MCF 10A (cell line): ENCODE results near the gene DUSP28. TPM values are rescaled to one million over a fixed set of nuclear protein-coding genes. Genes with fewer than 3 reads are reported as not detected.

Source experiments
- BruUV-seq: library from RNA; stranded (reverse); fragments of 400-500 nt; replicated peaks from 2 replicates; lab custom pipeline; 2021; lab: Mats Ljungman, UMichigan
- CTCF ChIA-PET: fragments of 300-600 bp; sonication (Branson Sonifier 250); formaldehyde crosslinking; extraction: SDS; loops from one replicate; lab custom pipeline; 2021; ENCODE audit warnings: antibody characterized with exemption, inconsistent platforms; lab: Yijun Ruan, JAX
- POLR2A ChIA-PET: fragments of 300-600, 350-650 bp; sonication (Branson Sonifier 250); formaldehyde crosslinking; extraction: SDS; loops from one replicate; lab custom pipeline; 2020; ENCODE audit warnings: antibody characterized with exemption, inconsistent platforms; lab: Yijun Ruan, JAX
- DNase-seq: peaks from one replicate; pipeline ENCODE4 v3.0.0-alpha.2; 2018; ENCODE audit not compliant: unreplicated experiment
- H3K27ac Mint-ChIP-seq: one replicate; pipeline ENCODE4 v1.8.0; 2022; ENCODE audit warnings: mild to moderate bottlenecking, low read depth, mixed read lengths; ENCODE audit not compliant: unreplicated experiment
- H3K27me3 Mint-ChIP-seq: one replicate; pipeline ENCODE4 v1.8.0; 2022; ENCODE audit warnings: mixed read lengths; ENCODE audit not compliant: insufficient read depth, unreplicated experiment
- H3K36me3 Mint-ChIP-seq: one replicate; pipeline ENCODE4 v1.8.0; 2022; ENCODE audit warnings: mild to moderate bottlenecking, moderate library complexity, mixed read lengths; ENCODE audit not compliant: insufficient read depth, unreplicated experiment
- H3K4me1 Mint-ChIP-seq: one replicate; pipeline ENCODE4 v1.8.0; 2022; ENCODE audit warnings: mixed read lengths; ENCODE audit not compliant: insufficient read depth, unreplicated experiment
- H3K4me3 Mint-ChIP-seq: one replicate; pipeline ENCODE4 v1.8.0; 2022; ENCODE audit warnings: mild to moderate bottlenecking, moderate library complexity, mixed read lengths; ENCODE audit not compliant: unreplicated experiment
- H3K9me3 Mint-ChIP-seq: one replicate; pipeline ENCODE4 v1.8.0; 2022; ENCODE audit warnings: mixed read lengths; ENCODE audit not compliant: unreplicated experiment
- intact Hi-C: fragments of 100-400 bp; cut with micrococcal nuclease; formaldehyde crosslinking; loops from 2 replicates; pipeline ENCODE4 v1.14.1; 2022
- total RNA-seq: library from RNA; stranded (reverse); gene quantifications from 2 replicates; pipeline ENCODE4 v1.2.3, GENCODE V29; 2022
- TF ChIP-seq, protein P1 (sequence below): fragments of 200-600 bp; IDR thresholded peaks from one replicate; pipeline ENCODE4 v1.8.0; 2022; ENCODE audit warnings: antibody characterized with exemption, mild to moderate bottlenecking; ENCODE audit not compliant: unreplicated experiment

The DUSP28 gene
- total RNA-seq, 1 experiment from 2014 or later, result 5.2 TPM

DNA sequence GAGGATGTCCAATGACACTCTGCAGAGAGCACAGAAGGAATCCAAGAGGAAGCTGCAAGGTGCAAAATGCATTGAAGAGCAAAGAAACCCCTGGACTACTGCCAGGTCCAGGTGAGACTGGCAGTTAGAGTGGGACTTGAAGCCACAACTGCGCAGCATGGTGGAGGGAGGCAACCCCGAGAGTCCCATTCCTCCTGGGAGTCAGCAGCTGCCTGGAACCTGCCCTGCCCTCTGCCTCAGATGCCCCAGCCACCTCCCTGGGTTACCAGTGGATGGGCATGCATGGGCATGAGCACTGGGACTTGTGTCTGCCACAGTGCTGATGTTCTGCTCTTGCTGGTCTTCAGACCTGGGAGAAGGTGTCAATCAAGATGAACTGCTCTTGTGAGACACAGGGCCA, 45.5 kb upstream of the DUSP28 start:
- Mint-ChIP-seq H3K4me1 (peaks cover 12% of the 10 kb centered on the region), H3K27ac (peak overlapping the region; percentile 16), H3K36me3 (peaks cover 20% of the 10 kb centered on the region), H3K27me3 (no peaks in the 10 kb centered on the region), H3K4me3 (no peak overlapping the region), H3K9me3 (no peaks in the 10 kb centered on the region)
- no TSS peak for BruUV-seq
- TF ChIP-seq, protein P1, sequence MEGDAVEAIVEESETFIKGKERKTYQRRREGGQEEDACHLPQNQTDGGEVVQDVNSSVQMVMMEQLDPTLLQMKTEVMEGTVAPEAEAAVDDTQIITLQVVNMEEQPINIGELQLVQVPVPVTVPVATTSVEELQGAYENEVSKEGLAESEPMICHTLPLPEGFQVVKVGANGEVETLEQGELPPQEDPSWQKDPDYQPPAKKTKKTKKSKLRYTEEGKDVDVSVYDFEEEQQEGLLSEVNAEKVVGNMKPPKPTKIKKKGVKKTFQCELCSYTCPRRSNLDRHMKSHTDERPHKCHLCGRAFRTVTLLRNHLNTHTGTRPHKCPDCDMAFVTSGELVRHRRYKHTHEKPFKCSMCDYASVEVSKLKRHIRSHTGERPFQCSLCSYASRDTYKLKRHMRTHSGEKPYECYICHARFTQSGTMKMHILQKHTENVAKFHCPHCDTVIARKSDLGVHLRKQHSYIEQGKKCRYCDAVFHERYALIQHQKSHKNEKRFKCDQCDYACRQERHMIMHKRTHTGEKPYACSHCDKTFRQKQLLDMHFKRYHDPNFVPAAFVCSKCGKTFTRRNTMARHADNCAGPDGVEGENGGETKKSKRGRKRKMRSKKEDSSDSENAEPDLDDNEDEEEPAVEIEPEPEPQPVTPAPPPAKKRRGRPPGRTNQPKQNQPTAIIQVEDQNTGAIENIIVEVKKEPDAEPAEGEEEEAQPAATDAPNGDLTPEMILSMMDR, result no peak
- ChIA-PET CTCF (interaction anchor here (0.6 to 5.3 kb wide), 21 partner anchors 8 to 1897 kb away, joined by 3 to 63 read pairs (median 5); partner anchors contain the start of gene CAPN10), POLR2A (interaction anchor here (1.0 to 2.7 kb wide), 4 partner anchors 47 to 72 kb away, joined by 5 to 12 read pairs (median 8); partner anchors contain the start of gene CAPN10)
- intact Hi-C loops, result loop anchor here (1.0 to 5.0 kb wide), 2 partner anchors 53 to 326 kb away; partner anchors contain the start of gene RNPEPL1
- DNase-seq, result peak; percentile 7

DNA sequence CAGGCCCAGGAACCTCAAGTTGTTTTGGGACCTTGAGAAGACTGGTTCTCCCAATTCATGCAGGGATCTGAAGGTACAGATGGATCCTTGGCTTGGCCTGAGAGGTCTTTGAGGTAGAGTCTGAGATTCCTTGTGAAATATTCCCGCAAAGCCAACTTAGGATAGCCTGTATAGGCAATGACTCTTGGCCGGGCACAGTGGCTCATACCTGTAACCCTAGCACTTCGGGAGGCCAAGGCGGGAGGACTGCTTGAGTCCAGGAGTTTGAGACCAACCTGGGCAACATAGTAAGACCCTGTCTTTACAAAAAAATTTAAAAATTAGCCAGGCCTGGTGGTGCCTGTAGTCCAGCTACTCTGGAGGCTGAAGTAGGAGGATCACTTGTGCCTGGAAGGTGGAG, 42.8 kb upstream of the DUSP28 start:
- Mint-ChIP-seq H3K36me3 (peaks cover 24% of the 10 kb centered on the region), H3K27me3 (no peaks in the 10 kb centered on the region), H3K4me1 (peaks cover 12% of the 10 kb centered on the region), H3K4me3 (no peak overlapping the region), H3K27ac (no peak overlapping the region), H3K9me3 (no peaks in the 10 kb centered on the region)
- BruUV-seq, result no TSS peak
- intact Hi-C loops, result no loop called here
- TF ChIP-seq, protein P1, result no peak
- POLR2A ChIA-PET, result no interaction called here
- no peak for DNase-seq
- CTCF ChIA-PET, result interaction anchor here (0.6 to 1.2 kb wide), 4 partner anchors 48 to 397 kb away, joined by 3 read pairs; partner anchors contain the start of gene AQP12A

DNA sequence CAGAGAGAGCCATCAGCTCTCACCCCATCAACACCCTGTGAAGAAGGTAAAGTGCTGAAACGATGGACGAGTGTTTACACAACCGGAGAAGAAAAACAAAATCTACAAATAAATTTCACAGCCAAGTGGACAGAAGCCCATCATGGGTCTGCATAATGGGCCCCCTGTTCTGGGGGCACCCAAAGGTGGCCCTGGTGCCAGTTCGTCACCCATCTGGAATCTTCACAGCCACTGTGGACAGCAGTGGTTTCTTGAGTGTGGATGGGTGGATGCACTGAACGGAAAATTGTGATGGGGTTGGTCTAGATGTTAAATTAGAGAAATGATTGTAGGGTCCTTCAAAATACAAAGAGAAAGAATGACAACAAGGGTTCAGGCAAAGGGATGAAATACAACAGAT, 41.2 kb upstream of the DUSP28 start:
- intact Hi-C loops, result no loop called here
- H3K4me3 Mint-ChIP-seq, result no peak overlapping the region

DNA sequence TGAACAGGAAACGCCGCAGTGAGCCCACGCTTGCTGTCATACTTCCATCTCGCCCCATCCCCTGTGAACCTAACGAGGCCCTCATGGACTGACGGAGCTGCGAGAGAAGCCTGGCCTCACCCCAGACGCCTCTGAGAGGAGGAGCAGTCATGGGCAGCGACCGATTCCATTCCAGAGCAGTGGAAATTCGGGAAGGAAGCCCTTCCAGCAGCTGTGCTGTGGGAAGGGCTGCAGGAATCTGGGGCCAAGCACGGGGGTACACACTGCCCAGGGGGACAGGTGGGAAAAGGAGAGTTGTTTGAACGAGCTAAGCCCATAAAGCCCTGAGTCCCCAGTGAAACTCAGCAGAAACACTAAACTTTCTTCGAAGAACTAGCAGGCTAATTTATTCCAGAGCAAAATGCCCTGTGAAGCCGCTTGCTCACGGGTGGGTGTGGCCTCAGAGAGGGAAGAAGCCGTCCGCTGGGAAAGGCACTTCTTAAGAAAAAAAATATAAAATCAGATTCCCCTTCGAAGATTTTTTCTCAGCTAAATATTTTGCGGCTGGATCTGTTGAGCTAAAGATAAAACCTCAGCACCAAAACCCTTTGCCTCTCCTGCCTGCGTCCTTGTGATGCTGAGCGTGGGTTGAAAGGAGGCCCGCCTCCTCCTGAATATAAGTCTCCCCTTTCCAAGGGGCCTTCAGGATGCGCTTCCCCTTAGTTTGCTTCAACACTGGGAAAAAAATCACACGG, 40.6 kb upstream of the DUSP28 start:
- no peak overlapping the region for H3K27ac Mint-ChIP-seq
- no peak overlapping the region for H3K4me3 Mint-ChIP-seq
- CTCF ChIA-PET, result interaction anchor here (0.5 kb wide), 1 partner anchor 128 kb away, joined by 3 read pairs; no protein-coding TSS in a partner anchor

More for the DNA sequence above, 41.2 kb upstream of the DUSP28 start:
- ChIA-PET POLR2A (interaction anchor here (0.6 kb wide), 1 partner anchor 68 kb away, joined by 3 read pairs; no protein-coding TSS in a partner anchor), CTCF (interaction anchor here (0.5 kb wide), 1 partner anchor 128 kb away, joined by 3 read pairs; no protein-coding TSS in a partner anchor)
- BruUV-seq, result no TSS peak
- Mint-ChIP-seq H3K9me3 (no peaks in the 10 kb centered on the region), H3K27ac (no peak overlapping the region), H3K4me1 (peaks cover 5% of the 10 kb centered on the region), H3K36me3 (peaks cover 39% of the 10 kb centered on the region), H3K27me3 (no peaks in the 10 kb centered on the region)
- DNase-seq, result no peak
- TF ChIP-seq, protein P1, result no peak

More for the DNA sequence above, 40.6 kb upstream of the DUSP28 start:
- POLR2A ChIA-PET, result no interaction called here
- no TSS peak for BruUV-seq
- no peaks in the 10 kb centered on the region for H3K9me3 Mint-ChIP-seq
- DNase-seq, result no peak
- peaks cover 44% of the 10 kb centered on the region for H3K36me3 Mint-ChIP-seq
- intact Hi-C loops, result no loop called here
- H3K27me3 Mint-ChIP-seq, result no peaks in the 10 kb centered on the region
- TF ChIP-seq, protein P1, result no peak
- H3K4me1 Mint-ChIP-seq, result no peaks in the 10 kb centered on the region
